OCI-LY7 (cell line): ENCODE measurements around the gene SOWAHA.

Experiments used
- EZH2phosphoT487 ChIP-seq: fragments of 200-600 bp; sonication (generic); IDR thresholded peaks from 2 replicates; pipeline ENCODE4 v1.6.1; 2018; ENCODE audit warnings: low read depth, borderline replicate concordance, mild to moderate bottlenecking, mixed run types, antibody characterized with exemption, low read length, moderate library complexity, mixed read lengths
- TF ChIP-seq, protein P1 (sequence below): fragments of 200-600 bp; sonication (generic); conservative IDR thresholded peaks from 2 replicates; pipeline ENCODE4 v1.5.1; 2014; ENCODE audit warnings: mild to moderate bottlenecking, antibody characterized with exemption, low read length, moderate library complexity, mixed read lengths

- TF ChIP-seq, protein P1, sequence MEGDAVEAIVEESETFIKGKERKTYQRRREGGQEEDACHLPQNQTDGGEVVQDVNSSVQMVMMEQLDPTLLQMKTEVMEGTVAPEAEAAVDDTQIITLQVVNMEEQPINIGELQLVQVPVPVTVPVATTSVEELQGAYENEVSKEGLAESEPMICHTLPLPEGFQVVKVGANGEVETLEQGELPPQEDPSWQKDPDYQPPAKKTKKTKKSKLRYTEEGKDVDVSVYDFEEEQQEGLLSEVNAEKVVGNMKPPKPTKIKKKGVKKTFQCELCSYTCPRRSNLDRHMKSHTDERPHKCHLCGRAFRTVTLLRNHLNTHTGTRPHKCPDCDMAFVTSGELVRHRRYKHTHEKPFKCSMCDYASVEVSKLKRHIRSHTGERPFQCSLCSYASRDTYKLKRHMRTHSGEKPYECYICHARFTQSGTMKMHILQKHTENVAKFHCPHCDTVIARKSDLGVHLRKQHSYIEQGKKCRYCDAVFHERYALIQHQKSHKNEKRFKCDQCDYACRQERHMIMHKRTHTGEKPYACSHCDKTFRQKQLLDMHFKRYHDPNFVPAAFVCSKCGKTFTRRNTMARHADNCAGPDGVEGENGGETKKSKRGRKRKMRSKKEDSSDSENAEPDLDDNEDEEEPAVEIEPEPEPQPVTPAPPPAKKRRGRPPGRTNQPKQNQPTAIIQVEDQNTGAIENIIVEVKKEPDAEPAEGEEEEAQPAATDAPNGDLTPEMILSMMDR = no peak
- TF ChIP-seq EZH2phosphoT487 = no peak
Observed at GRCh38 chr5:132808448-132808847, 4.7 kb upstream of the SOWAHA start.
